NCI-H1436 (cell line): ENCODE measurements around the gene DENND1A.
A peak's percentile ranks its signal among the peaks of the same experiment; 100 is the strongest.

ENCODE experiments used
- DNase-seq: peaks from one replicate; lab custom pipeline; 2025; lab: John Stamatoyannopoulos, UW

Gene DENND1A

GRCh38 chr9:123493627-123494026, 436.3 kb downstream of the DENND1A start:
- no peak for DNase-seq

GRCh38 chr9:123490688-123491087, 439.2 kb downstream of the DENND1A start:
- DNase-seq: no peak

- DNase-seq: no peak
Observed at GRCh38 chr9:123488722-123489321, 441.1 kb downstream of the DENND1A start.

- DNase-seq: no peak
Observed at GRCh38 chr9:123487944-123488548, 441.9 kb downstream of the DENND1A start.

- no peak for DNase-seq
Observed at GRCh38 chr9:123486431-123486830, 443.5 kb downstream of the DENND1A start.

GRCh38 chr9:123485216-123485615, 444.7 kb downstream of the DENND1A start:
- DNase-seq: peak; percentile 10

- DNase-seq: no peak
Observed at GRCh38 chr9:123484130-123484529, 445.8 kb downstream of the DENND1A start.

- no peak for DNase-seq
Observed at GRCh38 chr9:123483191-123483803, 446.6 kb downstream of the DENND1A start.

GRCh38 chr9:123482295-123482968, 447.5 kb downstream of the DENND1A start:
- no peak for DNase-seq

GRCh38 chr9:123481209-123481865, 448.6 kb downstream of the DENND1A start:
- DNase-seq: no peak

GRCh38 chr9:123480791-123481190, 449.1 kb downstream of the DENND1A start:
- no peak for DNase-seq

- DNase-seq: no peak
Observed at GRCh38 chr9:123480096-123480495, 449.8 kb downstream of the DENND1A start.

- no peak for DNase-seq
Observed at GRCh38 chr9:123478967-123479602, 450.8 kb downstream of the DENND1A start.

GRCh38 chr9:123478160-123478559, 451.8 kb downstream of the DENND1A start:
- DNase-seq: no peak

- DNase-seq: no peak
Observed at GRCh38 chr9:123475407-123475806, 454.5 kb downstream of the DENND1A start.

- no peak for DNase-seq
Observed at GRCh38 chr9:123472862-123473614, 456.9 kb downstream of the DENND1A start.

- DNase-seq: no peak
Observed at GRCh38 chr9:123471843-123472570, 457.9 kb downstream of the DENND1A start.

GRCh38 chr9:123470991-123471770, 458.7 kb downstream of the DENND1A start:
- no peak for DNase-seq

GRCh38 chr9:123470121-123470782, 459.7 kb downstream of the DENND1A start:
- DNase-seq: no peak
